GM19025 (cell line): ENCODE results near the gene POP5.

Experiments
- ATAC-seq: cut with Tn5 transposase; IDR thresholded peaks from one replicate; pipeline ENCODE4 v1.9.1; 2021; ENCODE audit warnings: mild to moderate bottlenecking, low read depth, moderate library complexity; ENCODE audit not compliant: unreplicated experiment

Gene POP5

GRCh38 chr12:120590741-120591407, 9.7 kb upstream of the POP5 start:
- no peak for ATAC-seq

GRCh38 chr12:120588948-120589930, 8.0 kb upstream of the POP5 start:
- ATAC-seq = no peak

DNA sequence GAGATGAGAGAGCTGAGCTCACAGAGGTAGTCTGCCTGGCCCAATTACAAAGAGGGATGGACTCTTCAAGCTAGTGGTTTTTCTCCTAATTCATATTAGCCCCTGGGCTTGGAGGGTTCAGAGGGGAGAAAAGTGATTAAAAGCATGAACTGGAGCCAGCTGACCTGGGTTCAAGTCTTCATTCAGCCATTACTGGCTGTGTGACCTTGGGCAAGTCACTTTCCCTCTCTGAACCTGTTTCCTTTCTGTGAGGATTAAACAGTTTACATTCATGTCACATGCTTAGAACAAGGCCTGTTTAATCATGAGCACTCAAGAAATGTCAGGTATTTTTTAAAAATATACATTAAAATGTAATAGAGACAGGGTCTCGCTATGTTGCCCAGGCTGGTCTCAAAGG, 7.2 kb upstream of the POP5 start:
- no peak for ATAC-seq

GRCh38 chr12:120586860-120587259, 5.7 kb upstream of the POP5 start:
- ATAC-seq = no peak

- ATAC-seq = no peak
Observed at GRCh38 chr12:120586206-120586605, 5.0 kb upstream of the POP5 start.

- no peak for ATAC-seq
Observed at GRCh38 chr12:120584343-120585149, 3.3 kb upstream of the POP5 start.

DNA sequence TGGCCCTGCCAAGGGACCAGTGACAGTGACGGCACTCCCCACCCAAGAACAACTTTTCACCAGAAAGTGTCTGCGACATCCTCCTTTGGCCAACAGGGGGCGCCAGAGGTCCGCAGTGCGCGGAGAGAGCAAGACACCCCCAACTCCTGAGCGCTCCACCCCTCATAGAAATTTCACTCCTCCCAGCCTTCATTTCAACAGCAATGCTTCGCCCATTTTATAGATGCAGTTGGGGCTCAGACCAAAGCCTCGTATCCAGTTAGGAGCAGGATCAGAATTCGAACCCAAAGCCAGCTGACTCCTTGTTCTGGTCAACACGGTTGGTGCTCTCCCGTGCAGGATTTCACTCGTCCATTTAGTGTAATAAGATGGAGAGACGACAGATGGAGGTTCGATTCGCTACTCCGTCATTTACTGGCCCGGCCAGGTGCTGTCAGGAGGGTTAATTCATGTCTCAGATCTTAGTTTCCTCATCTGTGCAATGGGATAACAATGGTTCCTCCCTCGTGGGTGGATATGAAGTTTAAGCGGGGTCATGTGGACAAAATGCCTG, 2.4 kb upstream of the POP5 start:
- ATAC-seq = no peak

DNA sequence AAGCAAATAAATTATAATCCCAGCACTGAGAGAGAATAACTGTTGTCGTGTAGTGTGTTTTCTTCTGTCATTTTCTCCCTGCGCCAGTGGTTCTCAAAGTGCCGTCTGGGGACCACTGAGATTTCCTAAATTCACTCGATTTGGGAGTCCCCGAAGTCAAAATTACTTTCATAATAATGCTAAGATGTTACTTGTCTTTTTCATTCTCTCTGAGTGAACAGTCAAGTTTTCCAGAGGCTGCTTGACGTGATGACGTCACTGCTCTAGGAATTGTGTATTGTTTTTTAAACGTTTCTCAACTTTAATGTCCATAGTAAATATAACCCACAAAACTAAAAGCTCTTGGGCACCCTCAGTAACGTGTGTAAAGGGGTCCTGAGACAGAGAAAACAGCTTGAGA, 796 bp upstream of the POP5 start:
- no peak for ATAC-seq

DNA sequence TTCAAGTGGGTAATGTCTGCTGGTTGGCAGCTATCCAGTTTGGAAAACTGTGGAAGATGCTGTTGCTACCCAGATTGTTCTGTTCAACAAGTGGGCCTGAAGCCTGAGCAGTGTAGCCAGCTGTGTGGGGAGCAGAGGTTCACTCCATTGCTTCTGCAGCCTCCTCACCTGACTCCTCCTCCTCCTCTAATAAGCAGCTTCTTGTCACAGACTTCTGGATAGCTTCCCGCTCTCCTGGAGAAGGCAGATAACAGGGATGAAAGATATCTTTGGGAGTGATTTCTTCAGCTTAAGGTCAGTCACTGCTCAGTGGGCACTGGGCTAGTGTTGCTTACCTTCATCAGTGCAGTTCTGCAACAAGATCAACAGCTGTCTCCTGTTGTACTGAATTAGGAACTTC, 2.0 kb downstream of the POP5 start:
- no peak for ATAC-seq

- ATAC-seq = no peak
Observed at GRCh38 chr12:120574106-120574505, 7.1 kb downstream of the POP5 start.

- no peak for ATAC-seq
Observed at GRCh38 chr12:120573560-120573959, 7.6 kb downstream of the POP5 start.

DNA sequence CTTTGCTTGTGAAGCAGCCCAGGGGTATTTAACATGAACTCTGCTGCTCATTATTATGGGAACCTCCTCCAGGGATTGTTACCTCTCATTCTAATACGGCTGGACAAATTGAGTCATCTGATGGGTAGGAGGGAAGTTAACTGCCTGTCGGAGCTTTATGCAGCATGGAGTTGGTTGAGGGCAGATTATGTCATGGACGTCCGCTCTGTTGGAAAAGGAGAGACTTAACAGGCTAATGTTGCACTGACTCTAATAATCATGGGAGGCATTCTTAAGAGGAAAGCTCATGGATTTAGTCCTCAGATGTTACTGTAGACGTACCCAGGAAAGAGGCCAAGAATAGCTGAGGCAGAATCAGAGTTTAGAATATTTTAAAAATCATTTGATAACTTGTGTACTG, 9.9 kb downstream of the POP5 start:
- ATAC-seq = no peak

DNA sequence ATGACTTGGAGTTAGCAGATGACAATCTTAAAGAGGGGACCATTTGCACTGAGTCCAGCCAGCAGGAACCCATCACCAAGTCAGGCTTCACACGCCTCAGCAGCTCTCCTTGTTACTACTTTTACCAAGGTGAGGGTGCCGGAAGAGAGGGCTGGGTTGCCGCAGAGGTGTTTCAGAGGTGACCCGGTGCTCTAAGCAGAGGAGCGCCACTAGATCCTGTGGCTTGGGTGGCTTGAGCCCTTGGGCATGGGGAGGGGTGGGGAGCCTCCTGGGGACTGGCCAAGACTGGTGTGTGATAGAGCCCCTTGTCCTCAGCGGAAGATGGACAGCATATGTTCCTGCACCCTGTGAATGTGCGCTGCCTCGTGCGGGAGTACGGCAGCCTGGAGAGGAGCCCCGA, 17.7 kb downstream of the POP5 start:
- ATAC-seq = no peak

- ATAC-seq = no peak
Observed at GRCh38 chr12:120562906-120563305, 18.3 kb downstream of the POP5 start.

DNA sequence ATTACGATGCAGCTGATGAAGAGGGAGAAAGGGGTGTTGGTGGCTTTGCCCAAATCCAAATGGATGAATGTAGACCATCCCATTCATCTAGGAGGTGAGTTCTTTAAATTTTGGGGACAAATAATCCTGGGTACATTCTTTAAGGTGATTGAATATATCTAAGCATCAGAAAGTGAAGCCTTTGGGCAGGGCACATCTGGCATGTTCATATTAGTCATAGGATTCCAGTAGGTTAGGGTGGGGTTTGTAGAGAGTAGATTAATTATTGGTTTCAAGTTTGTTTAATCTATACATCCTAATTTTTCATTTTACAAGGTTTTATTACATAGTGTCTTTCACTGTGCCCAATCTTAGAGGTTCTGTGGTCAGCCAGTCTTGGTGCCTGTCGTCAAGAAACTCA, 23.6 kb downstream of the POP5 start:
- no peak for ATAC-seq

GRCh38 chr12:120554678-120555077, 26.5 kb downstream of the POP5 start:
- ATAC-seq = no peak

DNA sequence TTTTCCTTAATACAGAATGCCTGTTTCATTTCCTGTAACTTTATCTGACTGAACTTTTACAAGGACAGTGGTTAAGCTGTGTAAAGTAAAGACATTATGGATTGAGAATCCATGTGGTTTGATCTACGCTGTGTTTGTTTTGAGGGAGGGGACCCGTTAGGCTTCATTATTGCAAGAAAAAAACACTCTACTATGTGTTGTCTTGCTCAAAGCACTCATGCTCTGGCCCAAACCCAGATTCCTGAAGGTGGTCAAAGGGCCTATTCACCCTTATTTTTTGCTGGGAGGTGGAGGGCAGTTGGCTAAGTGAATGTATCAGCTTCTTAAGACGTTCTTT, 35.2 kb downstream of the POP5 start:
- ATAC-seq = no peak

DNA sequence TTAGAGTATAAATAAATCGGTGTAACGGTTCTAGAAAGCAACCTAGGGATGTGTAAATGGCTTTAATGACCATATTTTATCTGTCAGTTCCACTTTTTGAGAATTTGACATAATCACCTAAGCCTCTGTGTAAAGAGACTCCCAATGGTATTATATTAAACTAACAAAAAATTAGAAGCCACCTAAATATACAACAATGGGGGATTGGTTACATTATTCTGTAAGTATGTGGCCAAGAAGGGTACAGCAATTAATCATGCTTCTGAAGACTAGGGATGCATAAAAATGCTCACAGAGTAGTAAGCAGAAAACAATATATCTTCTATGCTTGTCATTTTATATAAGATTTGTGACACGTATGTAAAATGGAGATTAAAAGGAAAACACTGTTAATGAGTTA, 36.5 kb downstream of the POP5 start:
- no peak for ATAC-seq

- ATAC-seq = no peak
Observed at GRCh38 chr12:120542166-120542565, 39.0 kb downstream of the POP5 start.

DNA sequence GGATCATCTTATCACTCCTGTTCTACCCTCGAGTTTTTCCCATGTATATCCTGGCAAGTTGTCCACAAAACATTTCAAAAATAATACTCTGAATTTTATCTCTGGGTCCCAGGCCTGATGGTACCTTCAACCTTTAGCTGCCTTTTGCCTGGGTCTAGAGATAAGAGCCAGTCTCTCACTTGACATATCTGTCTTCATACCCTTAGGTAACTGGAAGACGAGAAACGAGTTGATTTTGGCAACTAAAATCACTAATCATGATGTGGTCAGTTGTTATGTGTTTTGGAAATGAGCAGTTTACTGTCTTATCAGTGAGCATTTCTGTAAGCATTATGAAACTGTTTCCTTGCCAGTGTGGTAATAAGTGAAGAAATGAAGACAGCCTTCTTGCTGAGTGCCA, 40.8 kb downstream of the POP5 start:
- no peak for ATAC-seq

DNA sequence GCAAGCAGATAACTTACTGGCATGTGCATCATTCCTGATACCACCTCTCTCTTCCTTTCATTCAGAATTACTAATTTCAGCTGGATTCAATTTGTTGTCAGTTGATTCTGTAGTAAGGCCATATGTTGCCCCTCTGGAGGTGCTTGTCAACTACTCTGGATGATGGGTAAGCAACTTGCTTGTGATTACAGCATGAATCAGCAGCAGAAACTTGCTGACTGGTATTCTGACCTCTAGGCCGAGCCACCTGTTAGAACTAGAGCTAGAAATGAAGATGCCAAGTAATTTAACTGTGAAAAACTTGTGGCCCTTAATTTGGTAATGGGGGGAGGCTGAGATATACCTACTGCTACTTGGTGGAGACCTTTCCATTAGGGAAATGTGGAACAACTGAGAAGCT, 41.9 kb downstream of the POP5 start:
- ATAC-seq = no peak
